Endodermal cell (in vitro differentiated cells): Measurements from ENCODE around the gene LSAMP. TPM values are rescaled to one million over a fixed set of nuclear protein-coding genes. Genes with fewer than 3 reads are reported as not detected.

ENCODE experiments used
- DNase-seq: peaks from one replicate; pipeline ENCODE4 v3.0.0-alpha.2; 2017
- H3K27ac ChIP-seq: 2 replicates; pipeline ENCODE4 v1.5.1; 2013; ENCODE audit warnings: mild to moderate bottlenecking, low read depth, low read length, moderate library complexity
- H3K27me3 ChIP-seq: 2 replicates; pipeline ENCODE4 v1.6.1; 2013; ENCODE audit warnings: mild to moderate bottlenecking, low read length, moderate library complexity; ENCODE audit not compliant: insufficient read depth, control insufficient read depth, poor library complexity, severe bottlenecking
- H3K36me3 ChIP-seq: 2 replicates; pipeline ENCODE4 v1.7.0; 2013; ENCODE audit warnings: mild to moderate bottlenecking, low read length, moderate library complexity; ENCODE audit not compliant: control insufficient read depth, insufficient read depth
- H3K4me1 ChIP-seq: one replicate; pipeline ENCODE4 v1.7.0; 2013; ENCODE audit warnings: low read length; ENCODE audit not compliant: control insufficient read depth, insufficient read depth
- H3K4me3 ChIP-seq: 2 replicates; pipeline ENCODE4 v1.5.1; 2013; ENCODE audit warnings: mild to moderate bottlenecking, low read length, moderate library complexity
- H3K9ac ChIP-seq: 2 replicates; pipeline ENCODE4 v1.6.1; 2013; ENCODE audit warnings: mild to moderate bottlenecking, low read length, moderate library complexity; ENCODE audit not compliant: poor library complexity, severe bottlenecking; ENCODE audit errors: extremely low read depth
- H3K9me3 ChIP-seq: 2 replicates; pipeline ENCODE4 v1.6.1; 2013; ENCODE audit warnings: mild to moderate bottlenecking, low read length, moderate library complexity; ENCODE audit not compliant: control insufficient read depth
- H3K27ac Mint-ChIP-seq: 2 replicates; pipeline ENCODE4 v1.8.0; 2020; ENCODE audit warnings: mixed read lengths
- H3K27me3 Mint-ChIP-seq: 2 replicates; pipeline ENCODE4 v1.8.0; 2021; ENCODE audit warnings: mild to moderate bottlenecking, mixed read lengths; ENCODE audit not compliant: insufficient read depth
- H3K36me3 Mint-ChIP-seq: 2 replicates; pipeline ENCODE4 v1.8.0; 2020; ENCODE audit warnings: low read depth, mixed read lengths
- H3K4me1 Mint-ChIP-seq: 2 replicates; pipeline ENCODE4 v1.8.0; 2020; ENCODE audit warnings: mixed read lengths
- H3K4me3 Mint-ChIP-seq: 2 replicates; pipeline ENCODE4 v1.8.0; 2020; ENCODE audit warnings: mild to moderate bottlenecking, moderate library complexity, mixed read lengths
- H3K9me3 Mint-ChIP-seq: 2 replicates; pipeline ENCODE4 v1.8.0; 2020; ENCODE audit warnings: mild to moderate bottlenecking, mixed read lengths
- CTCF ChIP-seq: fragments of 200-600 bp; sonication (generic); conservative IDR thresholded peaks from 2 replicates; pipeline ENCODE4 v1.5.0; 2021; ENCODE audit warnings: antibody characterized with exemption, mild to moderate bottlenecking
- WGBS, 2 experiments: methylation state at CpG; one replicate each; pipeline versions ENCODE4 v1.1.5 to v1.1.7; 2013; ENCODE audit warnings: missing lambda C conversion rate in 2 of 2, mixed read lengths in 1 of 2; ENCODE audit not compliant: insufficient coverage in 1 of 2, insufficient read length in 1 of 2; 5-methylcytosine and 5-hydroxymethylcytosine counted together
- total RNA-seq, 2 donors: library from RNA; stranded (reverse); fragmentation: NEBNext Ultra II Directional in 1 of 2; extraction: Animal tissue kit (Norgen Biotek cat#: 25700) in 1 of 2; gene quantifications; 2 replicates in 1 of 2; 3 replicates in 1 of 2; pipeline ENCODE4 v1.2.1, GENCODE V29; 2021

LSAMP gene
- total RNA-seq, 2 donors from 2014 or later = 4.4 to 10.2 TPM

GRCh38 chr3:116035429-116035828, 409.9 kb downstream of the LSAMP start:
- TF ChIP-seq CTCF = no peak
- Histone ChIP-seq H3K9ac (no peak overlapping the region), H3K4me3 (no peak overlapping the region), H3K36me3 (no peaks in the 10 kb centered on the region), H3K4me1 (peaks cover 3% of the 10 kb centered on the region), H3K27me3 (no peaks in the 10 kb centered on the region), H3K27ac (no peak overlapping the region), H3K9me3 (no peaks in the 10 kb centered on the region)
- DNase-seq = no peak
- no peaks in the 10 kb centered on the region for H3K36me3 Mint-ChIP-seq
- no peaks in the 10 kb centered on the region for H3K27me3 Mint-ChIP-seq
- H3K27ac Mint-ChIP-seq = no peak overlapping the region
- peaks cover 12% of the 10 kb centered on the region for H3K4me1 Mint-ChIP-seq
- H3K4me3 Mint-ChIP-seq = no peak overlapping the region
- H3K9me3 Mint-ChIP-seq = no peaks in the 10 kb centered on the region
- 89 to 100% methylated on average over 1 to 3 of the region's 3 CpGs for WGBS, 2 experiments

GRCh38 chr3:116034794-116035193, 410.5 kb downstream of the LSAMP start:
- H3K36me3 Mint-ChIP-seq = no peaks in the 10 kb centered on the region
- Histone ChIP-seq H3K9me3 (no peaks in the 10 kb centered on the region), H3K4me1 (no peaks in the 10 kb centered on the region), H3K4me3 (no peak overlapping the region), H3K36me3 (no peaks in the 10 kb centered on the region), H3K9ac (no peak overlapping the region), H3K27ac (peak overlapping the region; percentile 58), H3K27me3 (no peaks in the 10 kb centered on the region)
- 69% methylated on average over 1 of the region's 1 CpG; no CpG with 5 or more reads in 1 of the 2 experiments for WGBS, 2 experiments
- no peak for TF ChIP-seq CTCF
- H3K9me3 Mint-ChIP-seq = no peaks in the 10 kb centered on the region
- H3K27ac Mint-ChIP-seq = no peak overlapping the region
- DNase-seq = no peak
- no peak overlapping the region for H3K4me3 Mint-ChIP-seq
- peaks cover 7% of the 10 kb centered on the region for H3K4me1 Mint-ChIP-seq
- no peaks in the 10 kb centered on the region for H3K27me3 Mint-ChIP-seq

GRCh38 chr3:116034086-116034485, 411.2 kb downstream of the LSAMP start:
- Mint-ChIP-seq H3K36me3 (no peaks in the 10 kb centered on the region), H3K9me3 (no peaks in the 10 kb centered on the region), H3K4me1 (peaks cover 3% of the 10 kb centered on the region), H3K27ac (no peak overlapping the region), H3K27me3 (no peaks in the 10 kb centered on the region), H3K4me3 (no peak overlapping the region)
- Histone ChIP-seq H3K36me3 (no peaks in the 10 kb centered on the region), H3K9me3 (no peaks in the 10 kb centered on the region), H3K4me1 (no peaks in the 10 kb centered on the region), H3K27me3 (no peaks in the 10 kb centered on the region), H3K4me3 (no peak overlapping the region), H3K27ac (peak overlapping the region; percentile 58), H3K9ac (no peak overlapping the region)
- no peak for TF ChIP-seq CTCF
- no peak for DNase-seq
- WGBS, 2 experiments = 94 to 100% methylated on average over 1 to 2 of the region's 2 CpGs
